Eye (tissue), 1 donor: Measurements from ENCODE around the gene USF2.

ENCODE experiments used
- DNase-seq: peaks from one replicate; pipeline ENCODE4 v3.0.0-alpha.2; 2015

The USF2 gene

GRCh38 chr19:35327642-35328041 is 58.9 kb downstream of the USF2 start:
- no peak for DNase-seq

DNA sequence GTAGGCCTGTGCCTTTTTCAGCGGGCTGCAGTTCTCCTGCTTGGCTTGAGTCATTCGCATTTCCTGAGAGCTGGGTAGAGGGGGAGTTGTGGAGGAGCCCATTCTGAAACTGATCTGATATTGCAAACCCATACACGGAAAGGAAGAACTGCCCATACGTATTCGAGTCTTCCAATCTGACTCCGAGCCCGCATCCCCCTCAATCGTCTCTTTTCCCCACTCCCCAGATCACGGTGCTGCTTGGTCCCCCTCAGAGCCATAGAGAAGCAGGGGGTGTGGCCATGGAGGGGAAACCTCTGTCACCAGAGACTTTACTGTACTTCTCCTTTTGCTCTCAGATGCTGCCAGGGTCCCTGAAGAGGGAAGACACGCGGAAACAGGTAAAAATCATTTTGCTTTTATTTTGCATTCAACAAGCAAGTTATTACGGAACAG is 60.1 kb downstream of the USF2 start, which contains the start of gene CD22:
Gene CD22, plus strand, starts transcription at position 337 of the 435 bp plus-strand sequence. CDS start 2,854 bp downstream, outside the sequence.
- DNase-seq = no peak

DNA sequence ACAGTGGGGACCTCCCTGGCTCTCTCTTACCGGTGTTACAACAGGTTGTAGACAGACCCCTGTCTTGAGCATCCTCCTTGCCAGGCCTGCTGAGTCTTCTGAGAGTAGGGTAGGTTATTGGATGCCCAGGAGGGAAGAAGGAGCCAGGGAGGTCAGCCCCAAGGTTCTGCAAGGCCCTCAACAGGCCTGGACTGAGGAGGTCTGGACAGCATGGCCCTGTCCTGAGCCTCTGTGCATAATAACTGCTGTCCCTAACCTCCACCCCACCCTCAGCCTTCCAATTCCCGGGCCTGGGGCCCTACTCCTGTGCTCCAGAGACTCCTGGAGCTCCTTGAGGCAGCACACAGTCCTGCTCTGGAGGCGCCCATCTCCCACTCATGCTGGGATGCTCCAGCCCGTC is 60.6 kb downstream of the USF2 start:
- no peak for DNase-seq
